ENCODE data around the gene TMSB15C. TPM values are rescaled to one million over a fixed set of nuclear protein-coding genes. Genes with fewer than 3 reads are reported as not detected.
A peak's percentile ranks its signal among the peaks of the same experiment; 100 is the strongest.
"Not testable (repeated sequence)": the region's sequence is repeated elsewhere in the genome, so short reads cannot be mapped to it uniquely, and the experiment has no call there.

TMSB15C gene
- 1 to 10 TPM in 1 of 3 donors, under 1 TPM in 2; 0.74 to 1.5 (median 0.92) TPM for total RNA-seq

DNA sequence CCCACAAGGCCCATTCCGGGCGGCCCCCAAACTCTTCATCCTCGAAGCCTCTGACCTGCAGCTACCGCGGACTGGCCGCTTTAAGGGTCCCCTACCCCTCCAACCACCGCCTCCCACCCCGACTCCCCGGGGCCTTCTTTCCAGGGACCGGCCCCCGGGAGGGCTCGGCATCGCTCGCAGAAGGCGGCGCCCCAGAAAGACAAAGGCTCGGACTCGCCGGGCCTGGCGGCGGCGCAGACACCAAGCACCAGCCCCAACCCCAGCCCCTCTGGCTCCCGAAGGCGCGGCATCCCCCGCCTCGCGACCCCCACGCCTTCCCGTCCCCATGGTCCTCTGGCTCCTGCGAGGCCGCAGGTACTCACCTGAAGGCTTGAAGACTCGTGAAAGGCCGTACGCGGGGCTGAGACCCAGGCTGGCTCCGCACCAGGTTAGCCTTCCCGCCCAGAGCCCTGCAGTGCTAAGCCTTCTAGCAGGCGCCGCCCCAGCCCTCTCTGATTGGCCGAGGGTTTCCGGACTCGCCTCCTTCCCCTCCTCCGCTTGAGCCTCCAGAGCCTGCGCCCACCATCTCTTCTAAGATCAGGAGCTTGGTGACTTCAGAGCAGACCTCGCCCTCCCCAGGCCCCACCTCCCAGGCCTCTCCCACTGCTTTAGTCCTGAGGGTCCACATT lies at the start of gene TMSB15C:
Gene TMSB15C (minus strand): TSS at position 459 of the 668 bp plus-strand sequence.
- H3K4me3 Mint-ChIP-seq; H3K36me3 Mint-ChIP-seq (ENCODE audit: insufficient read depth); H3K4me1 Mint-ChIP-seq (ENCODE audit: low read depth); H3K9me3 Mint-ChIP-seq; DNase-seq; H3K27me3 Mint-ChIP-seq (ENCODE audit: low read depth): not testable (repeated sequence)
- peak; percentile 99 for ATAC-seq

DNA sequence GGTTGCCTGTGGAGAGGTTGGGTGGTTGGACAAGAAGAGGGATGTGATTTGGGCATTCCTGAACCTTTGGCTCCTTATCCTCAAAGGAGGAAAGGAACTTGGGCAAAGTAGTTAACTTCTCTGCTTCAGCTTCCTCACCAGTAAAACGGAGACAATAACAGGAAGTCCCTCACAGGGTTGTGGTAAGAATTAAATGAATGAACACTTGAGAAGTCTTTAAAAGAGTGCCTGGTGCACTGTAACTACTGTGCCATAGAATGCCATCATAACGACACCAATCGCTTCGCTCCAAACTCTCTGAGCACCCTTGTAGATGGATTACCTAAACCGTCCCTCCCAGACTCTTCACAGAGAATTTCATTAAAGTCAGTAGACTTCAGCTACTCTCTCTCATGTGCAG lies 46.8 kb upstream of the TMSB15C start:
- Mint-ChIP-seq H3K27me3 (ENCODE audit: low read depth) (no peaks in the 10 kb centered on the region), H3K4me3 (no peak overlapping the region), H3K4me1 (ENCODE audit: low read depth) (peaks cover 20% of the 10 kb centered on the region), H3K36me3 (ENCODE audit: insufficient read depth) (no peaks in the 10 kb centered on the region), H3K9me3 (no peaks in the 10 kb centered on the region)
- DNase-seq (no peak), ATAC-seq (peak in 1 of 2 donors; percentile 48)

DNA sequence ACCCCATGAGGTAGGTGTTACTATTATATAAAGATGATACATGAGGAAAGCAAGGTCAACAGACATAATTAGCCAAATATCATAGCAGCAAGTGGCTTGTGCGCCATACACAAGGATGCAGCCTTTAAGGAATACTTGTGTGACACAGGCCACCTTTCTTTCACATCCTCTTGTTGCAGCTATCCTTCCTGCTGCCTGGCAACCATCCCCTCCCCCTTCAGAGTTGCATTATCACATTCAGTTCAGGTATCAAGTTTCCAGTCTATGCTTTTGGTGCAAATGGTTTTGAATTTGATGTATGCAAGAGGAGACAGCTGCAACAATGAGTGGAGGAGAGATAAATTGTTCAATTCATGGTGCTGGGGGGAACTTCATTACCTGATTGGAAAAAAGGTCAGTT lies 42.7 kb upstream of the TMSB15C start:
- DNase-seq = no peak
- H3K9me3 Mint-ChIP-seq = no peaks in the 10 kb centered on the region
- no peaks in the 10 kb centered on the region for H3K27me3 Mint-ChIP-seq (ENCODE audit: low read depth)
- no peak for ATAC-seq
- H3K4me1 Mint-ChIP-seq (ENCODE audit: low read depth) = peaks cover 16% of the 10 kb centered on the region
- no peak overlapping the region for H3K4me3 Mint-ChIP-seq
- H3K36me3 Mint-ChIP-seq (ENCODE audit: insufficient read depth) = no peaks in the 10 kb centered on the region

DNA sequence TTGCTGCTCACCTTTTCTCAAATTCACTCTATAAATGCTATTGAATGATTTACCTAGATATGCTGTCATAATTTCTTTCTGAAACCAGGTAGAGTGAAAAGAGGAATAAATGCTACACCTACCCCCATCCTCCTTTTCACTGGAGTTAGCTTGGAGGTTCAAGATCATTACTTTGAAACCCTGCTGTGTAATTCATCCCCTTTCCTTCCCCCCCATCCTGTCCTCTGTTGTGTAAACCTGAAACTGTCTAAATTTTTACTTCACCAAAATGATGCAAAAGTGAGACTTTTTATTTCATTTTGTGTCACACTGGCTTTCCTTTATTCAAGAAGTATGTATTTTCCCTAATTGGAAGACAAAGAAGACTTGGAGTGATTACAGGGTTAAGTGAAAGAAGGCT lies 41.7 kb upstream of the TMSB15C start:
- H3K4me3 Mint-ChIP-seq = no peak overlapping the region
- H3K9me3 Mint-ChIP-seq = no peaks in the 10 kb centered on the region
- DNase-seq (no peak), ATAC-seq (no peak)
- no peaks in the 10 kb centered on the region for H3K27me3 Mint-ChIP-seq (ENCODE audit: low read depth)
- no peaks in the 10 kb centered on the region for H3K36me3 Mint-ChIP-seq (ENCODE audit: insufficient read depth)
- peaks cover 14% of the 10 kb centered on the region for H3K4me1 Mint-ChIP-seq (ENCODE audit: low read depth)

DNA sequence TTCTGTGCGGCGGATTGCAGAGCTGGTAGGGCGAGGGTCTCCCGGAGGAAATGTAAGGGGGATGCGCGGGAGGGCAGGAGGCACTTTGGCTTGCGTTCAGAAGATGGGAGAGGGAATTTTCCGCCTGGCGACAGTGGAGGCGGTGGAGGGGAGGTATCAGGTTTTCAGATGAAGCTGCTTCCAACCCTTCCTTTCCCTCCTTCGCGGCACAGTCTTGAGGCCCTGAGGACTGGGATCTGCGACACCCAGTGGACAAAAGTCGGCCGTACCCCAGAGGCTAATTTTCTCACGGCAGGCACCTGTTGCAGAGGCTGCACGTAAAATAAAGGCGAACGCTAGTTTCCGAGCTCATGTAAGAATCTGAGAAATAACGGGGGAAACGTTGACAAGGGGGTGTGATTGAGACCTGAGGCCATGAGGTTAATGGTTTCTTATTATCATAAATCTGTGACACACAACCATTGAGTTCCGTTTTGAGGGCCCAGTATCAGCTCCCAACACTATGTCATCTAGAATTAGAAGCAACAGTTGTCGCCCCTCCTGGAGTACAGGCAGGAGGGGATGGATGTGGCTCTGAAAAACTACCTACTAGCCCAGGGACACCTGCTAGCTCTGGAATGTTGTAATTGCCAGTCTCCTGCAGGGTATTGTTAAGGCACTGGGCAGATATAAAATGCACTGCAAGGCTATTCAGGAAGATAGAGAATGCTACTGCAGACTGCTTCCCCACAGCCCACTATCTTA lies 37.4 kb upstream of the TMSB15C start:
- H3K27me3 Mint-ChIP-seq (ENCODE audit: low read depth) = no peaks in the 10 kb centered on the region
- H3K4me1 Mint-ChIP-seq (ENCODE audit: low read depth) = peaks cover 36% of the 10 kb centered on the region
- H3K4me3 Mint-ChIP-seq = peak overlapping the region; percentile 88
- H3K9me3 Mint-ChIP-seq = no peaks in the 10 kb centered on the region
- ATAC-seq (peak; percentile 62 to 69), DNase-seq (peak; percentile 31)
- no peaks in the 10 kb centered on the region for H3K36me3 Mint-ChIP-seq (ENCODE audit: insufficient read depth)

DNA sequence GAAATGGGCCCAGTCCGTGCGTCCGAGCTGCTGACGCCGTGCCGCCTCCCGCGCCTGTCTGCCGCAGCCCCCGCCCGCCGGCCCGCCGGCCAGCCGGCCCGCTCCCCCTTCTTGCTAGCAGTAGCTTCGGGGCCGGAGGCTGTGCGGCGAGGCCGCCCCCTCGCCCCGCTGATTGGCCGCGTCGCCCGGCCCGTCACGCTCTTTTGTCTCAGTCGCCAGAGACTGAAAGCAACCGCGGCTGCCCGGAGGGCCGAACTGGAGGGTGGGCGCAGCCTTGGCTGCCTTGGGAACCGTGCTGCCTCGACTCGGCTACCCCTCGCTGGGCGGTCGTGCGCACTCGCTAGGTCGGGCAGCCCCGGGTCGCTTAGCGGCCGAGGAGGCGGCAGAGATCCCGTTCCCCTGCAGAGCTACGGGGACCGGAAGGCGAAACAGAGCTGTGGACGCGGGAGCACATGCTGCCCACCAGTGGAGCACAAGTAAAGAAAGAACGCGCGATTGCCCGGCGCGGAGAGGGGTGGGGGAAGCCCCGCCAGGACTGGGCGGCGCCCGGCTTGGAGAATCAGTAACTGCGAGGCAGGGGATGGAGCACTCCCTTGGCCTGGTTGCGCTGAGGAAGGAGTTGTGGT lies 36.4 kb upstream of the TMSB15C start, which contains the start of gene ZCCHC18:
Gene ZCCHC18 (plus strand): TSS at position 198 of the 626 bp plus-strand sequence. CDS start 1,589 bp downstream, outside the sequence.
- DNase-seq = peak; percentile 14
- Mint-ChIP-seq H3K4me3 (peak within 1 kb of the TSS; percentile 88), H3K27me3 (ENCODE audit: low read depth) (no peaks in the 10 kb centered on the region), H3K36me3 (ENCODE audit: insufficient read depth) (no peaks in the 10 kb centered on the region), H3K9me3 (no peaks in the 10 kb centered on the region), H3K4me1 (ENCODE audit: low read depth) (peaks cover 36% of the 10 kb centered on the region)
- peak; percentile 66 to 70 for ATAC-seq

DNA sequence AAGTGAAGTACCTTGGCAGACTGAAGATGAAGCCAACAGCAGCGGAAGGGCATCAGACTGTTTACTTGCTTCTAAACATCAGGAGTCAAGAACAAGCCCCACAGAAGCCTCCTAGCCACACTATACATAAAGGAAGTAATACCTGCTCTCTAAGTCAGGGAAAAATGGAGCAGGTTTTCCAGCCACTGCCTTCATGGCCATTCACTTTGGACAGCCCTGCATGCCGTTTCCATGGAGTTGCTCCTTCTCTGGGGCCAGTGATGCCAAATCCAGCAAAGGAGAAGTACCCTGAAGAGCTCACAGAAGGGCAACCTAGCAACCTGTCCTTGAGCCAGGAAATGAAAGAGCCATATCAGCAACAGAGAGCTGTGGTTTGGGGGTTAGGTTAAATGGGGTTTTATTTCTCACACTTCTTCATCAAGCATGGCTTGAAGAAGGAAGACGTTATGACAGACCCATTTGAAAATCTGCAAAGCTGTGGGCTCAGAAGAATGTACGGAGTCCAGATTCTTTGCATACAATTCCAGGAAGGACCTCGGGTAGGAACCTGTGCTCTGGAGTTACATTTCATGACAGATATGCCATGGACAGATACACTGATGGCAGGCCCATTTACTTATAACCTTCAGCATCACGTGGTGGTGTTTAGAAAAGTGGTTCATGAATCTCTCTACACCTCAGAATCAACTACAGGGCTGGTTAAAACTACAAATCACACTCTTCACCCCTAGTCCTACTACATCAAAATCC lies 34.6 kb upstream of the TMSB15C start:
- H3K27me3 Mint-ChIP-seq (ENCODE audit: low read depth); H3K9me3 Mint-ChIP-seq; DNase-seq; H3K36me3 Mint-ChIP-seq (ENCODE audit: insufficient read depth): not testable (repeated sequence)
- Mint-ChIP-seq H3K4me1 (ENCODE audit: low read depth) (peaks cover 37% of the 10 kb centered on the region), H3K4me3 (peak overlapping the region; percentile 21)
- peak in 1 of 2 donors; percentile 25 for ATAC-seq

DNA sequence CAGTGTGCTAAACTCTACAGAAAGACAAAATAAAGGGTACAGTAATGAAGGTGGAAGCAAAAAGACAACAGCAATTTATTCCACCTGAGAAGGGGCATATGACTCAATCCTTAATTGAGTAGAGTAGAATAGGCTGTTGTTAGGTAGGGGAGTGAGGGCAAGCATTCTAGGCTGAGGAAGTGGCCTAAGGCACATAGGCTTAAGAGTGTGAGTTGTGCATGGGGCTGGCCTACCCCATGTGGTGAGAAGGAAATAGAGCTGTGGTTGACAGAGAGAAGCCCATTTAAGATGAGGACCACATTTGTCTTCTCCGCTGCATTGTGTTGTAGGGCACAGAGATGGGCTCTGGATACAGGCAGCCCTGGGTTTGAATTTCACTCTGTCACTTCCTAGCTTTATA lies 32.9 kb upstream of the TMSB15C start:
- ATAC-seq (no peak), DNase-seq (no peak)
- H3K4me1 Mint-ChIP-seq (ENCODE audit: low read depth) = peaks cover 37% of the 10 kb centered on the region
- no peaks in the 10 kb centered on the region for H3K27me3 Mint-ChIP-seq (ENCODE audit: low read depth)
- H3K9me3 Mint-ChIP-seq = no peaks in the 10 kb centered on the region
- H3K4me3 Mint-ChIP-seq = no peak overlapping the region
- H3K36me3 Mint-ChIP-seq (ENCODE audit: insufficient read depth) = no peaks in the 10 kb centered on the region

DNA sequence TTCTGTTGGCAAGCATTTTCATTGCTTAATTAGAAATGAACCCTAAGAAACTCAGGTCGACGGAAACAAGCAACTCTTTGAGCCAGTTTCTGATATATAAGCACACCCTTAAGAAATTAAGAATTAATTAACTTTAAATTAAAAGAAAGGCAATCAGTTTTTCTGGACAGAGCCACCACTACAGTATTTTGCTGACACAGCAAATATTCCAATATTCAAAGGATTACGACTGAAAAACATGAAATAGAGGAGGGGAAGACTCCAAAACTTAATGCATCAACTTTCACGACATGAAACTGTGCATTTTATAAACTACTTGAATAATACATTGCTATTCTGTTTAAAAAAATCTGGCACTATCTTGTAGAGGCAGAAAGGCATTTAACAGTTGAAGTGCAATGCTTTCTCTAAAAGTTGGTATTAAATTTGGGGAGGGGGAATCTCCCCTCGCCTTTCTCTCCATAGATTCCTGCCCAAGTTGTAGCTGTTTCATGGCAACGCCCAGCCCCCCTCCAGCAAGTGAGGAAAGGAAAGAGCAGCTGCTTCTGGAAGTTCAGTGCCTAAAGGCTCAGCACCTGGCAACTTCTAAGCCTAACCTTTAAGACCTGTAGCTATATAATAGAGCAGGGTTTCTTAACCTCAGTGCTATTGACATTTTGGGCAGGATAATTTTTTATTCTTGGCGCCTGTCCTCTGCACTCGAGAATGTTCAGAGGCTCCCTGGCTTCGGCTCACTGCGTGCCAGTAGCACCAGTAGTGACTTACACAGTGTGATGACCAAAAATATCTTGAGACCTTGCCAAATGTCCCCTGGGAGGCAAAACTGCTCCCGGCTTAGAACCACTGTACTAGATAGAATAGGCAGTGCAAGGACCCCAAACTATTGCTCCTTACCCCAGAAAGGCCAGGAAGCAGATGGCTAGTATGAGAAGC lies 29.6 kb upstream of the TMSB15C start:
- Mint-ChIP-seq H3K9me3 (no peaks in the 10 kb centered on the region), H3K4me3 (no peak overlapping the region)

DNA sequence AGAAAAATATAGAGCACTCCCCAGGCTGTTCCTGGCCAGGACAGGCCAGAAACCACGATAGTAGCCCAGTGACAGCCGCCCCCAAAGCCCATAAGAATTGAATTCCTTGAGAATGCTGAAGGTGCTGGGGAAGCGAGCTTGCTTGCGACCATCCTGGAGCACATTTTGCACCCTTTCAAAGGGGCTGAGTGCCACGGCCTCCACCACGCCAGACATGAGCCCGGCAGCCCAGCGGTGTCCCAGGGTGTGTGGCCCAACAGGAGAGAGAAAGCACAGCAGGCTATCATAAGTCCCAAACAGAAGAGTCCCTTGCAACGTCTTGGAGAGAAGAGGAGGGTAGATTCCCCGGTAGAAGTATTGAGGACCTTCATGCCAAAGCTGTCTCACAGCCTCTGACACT lies 28.6 kb upstream of the TMSB15C start:
- Mint-ChIP-seq H3K9me3 (no peaks in the 10 kb centered on the region), H3K36me3 (ENCODE audit: insufficient read depth) (peaks cover 2% of the 10 kb centered on the region), H3K4me1 (ENCODE audit: low read depth) (peaks cover 13% of the 10 kb centered on the region), H3K4me3 (no peak overlapping the region), H3K27me3 (ENCODE audit: low read depth) (no peaks in the 10 kb centered on the region)
- DNase-seq (no peak), ATAC-seq (no peak)

More for the DNA sequence above, 29.6 kb upstream of the TMSB15C start:
- Mint-ChIP-seq H3K4me1 (ENCODE audit: low read depth) (peaks cover 19% of the 10 kb centered on the region), H3K27me3 (ENCODE audit: low read depth) (no peaks in the 10 kb centered on the region), H3K36me3 (ENCODE audit: insufficient read depth) (peaks cover 2% of the 10 kb centered on the region)
- DNase-seq = no peak
- ATAC-seq = no peak

DNA sequence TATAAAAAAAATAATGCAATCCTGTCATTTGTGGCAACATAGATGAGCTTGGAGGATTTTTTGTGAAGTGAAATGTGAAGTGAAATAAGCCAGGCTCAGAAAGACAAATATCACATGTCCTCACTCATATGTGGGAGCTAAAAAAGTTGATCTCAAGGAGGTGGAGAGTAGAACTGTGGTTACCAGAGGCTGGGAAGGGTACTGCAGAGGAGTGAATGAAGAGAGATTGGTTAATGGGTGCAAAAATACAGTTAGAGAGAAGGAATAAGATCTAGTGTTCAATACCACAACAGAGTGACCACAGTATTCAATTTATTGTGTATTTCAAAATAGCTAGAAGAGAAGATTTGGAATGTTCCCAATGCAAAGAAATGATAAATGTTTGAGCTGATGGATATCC lies 22.9 kb upstream of the TMSB15C start:
- H3K4me1 Mint-ChIP-seq (ENCODE audit: low read depth) = no peaks in the 10 kb centered on the region
- DNase-seq (no peak), ATAC-seq (no peak)
- no peaks in the 10 kb centered on the region for H3K27me3 Mint-ChIP-seq (ENCODE audit: low read depth)
- no peaks in the 10 kb centered on the region for H3K9me3 Mint-ChIP-seq
- peaks cover 2% of the 10 kb centered on the region for H3K36me3 Mint-ChIP-seq (ENCODE audit: insufficient read depth)
- no peak overlapping the region for H3K4me3 Mint-ChIP-seq

DNA sequence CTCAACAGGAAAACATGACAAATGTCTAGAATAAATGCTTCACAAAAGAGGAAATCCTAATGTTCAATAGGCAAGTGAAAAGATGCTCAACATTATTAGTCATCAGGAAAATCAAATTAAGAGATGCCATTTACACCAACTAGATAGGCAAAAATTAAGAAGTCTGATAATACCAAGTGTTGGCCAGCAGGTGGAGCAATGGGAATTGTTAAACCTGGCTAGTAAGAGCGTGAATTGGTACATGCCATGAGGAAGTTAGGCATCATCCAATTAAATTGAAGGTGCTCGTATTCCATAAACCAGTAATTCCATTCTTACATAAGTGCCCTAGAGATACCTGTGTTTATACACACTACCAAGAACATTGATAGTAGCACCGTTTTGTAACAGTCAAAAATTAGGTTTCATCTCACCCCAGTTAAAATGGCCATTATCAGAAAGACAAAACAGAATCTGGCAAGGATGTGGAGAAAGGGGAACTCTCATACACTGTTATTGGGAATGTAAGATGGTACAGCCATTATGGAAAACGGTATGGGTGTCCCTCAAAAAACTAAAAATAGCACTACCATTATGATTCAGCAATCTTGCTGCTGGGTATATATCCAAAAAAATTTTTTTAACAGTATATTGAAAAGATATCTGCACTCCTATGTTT lies 22.2 kb upstream of the TMSB15C start:
- no peaks in the 10 kb centered on the region for H3K4me1 Mint-ChIP-seq (ENCODE audit: low read depth)
- ATAC-seq = peak; percentile 63 to 73

DNA sequence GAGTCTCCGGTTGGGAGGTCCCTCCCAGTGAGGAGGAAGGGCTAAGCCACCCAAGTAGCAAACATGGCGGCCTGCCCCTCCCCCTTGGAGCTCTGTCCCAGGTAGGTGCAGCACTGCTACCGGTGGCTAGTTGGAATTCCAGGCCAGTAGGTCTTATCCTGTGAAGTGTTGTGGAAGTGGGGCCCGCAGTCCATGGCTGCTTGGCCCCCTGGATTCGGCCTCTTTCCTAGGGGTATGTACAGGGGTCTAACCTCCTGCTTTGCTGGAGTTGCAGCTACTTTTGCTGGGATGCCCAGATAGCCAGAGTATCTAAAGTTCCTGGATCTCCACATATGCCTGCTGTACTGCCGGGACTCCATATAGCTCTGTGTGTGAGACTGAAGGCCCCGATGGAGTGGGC lies 9.9 kb upstream of the TMSB15C start:
- H3K36me3 Mint-ChIP-seq (ENCODE audit: insufficient read depth) = no peaks in the 10 kb centered on the region
- H3K4me3 Mint-ChIP-seq = no peak overlapping the region
- H3K27me3 Mint-ChIP-seq (ENCODE audit: low read depth) = peaks cover 3% of the 10 kb centered on the region
- H3K4me1 Mint-ChIP-seq (ENCODE audit: low read depth) = no peaks in the 10 kb centered on the region
- DNase-seq (no peak), ATAC-seq (no peak)
- no peaks in the 10 kb centered on the region for H3K9me3 Mint-ChIP-seq

More for the DNA sequence above, 22.2 kb upstream of the TMSB15C start:
- Mint-ChIP-seq H3K9me3 (no peaks in the 10 kb centered on the region), H3K27me3 (ENCODE audit: low read depth) (no peaks in the 10 kb centered on the region), H3K36me3 (ENCODE audit: insufficient read depth) (peaks cover 2% of the 10 kb centered on the region), H3K4me3 (no peak overlapping the region)
- peak; percentile 37 for DNase-seq
